GM13976 (cell line): Measurements from ENCODE around the gene MCTP2.

Source experiments
- DNase-seq: peaks from one replicate; pipeline ENCODE4 v3.0.0; 2012; ENCODE audit warnings: low spot score
- CTCF ChIP-seq: IDR thresholded peaks from 2 replicates; pipeline ENCODE4 v1.5.1; 2012; ENCODE audit warnings: borderline replicate concordance, mild to moderate bottlenecking; ENCODE audit not compliant: insufficient read depth; ENCODE audit errors: extremely low read depth, missing control alignments, control extremely low read depth
- in situ Hi-C: fragments of 300-500 bp; cut with MboI; formaldehyde crosslinking; loops from one replicate; pipeline ENCODE4 v1.12.0; 2022; ENCODE audit warnings: low sequenced_read_pairs, mixed read lengths, inconsistent platforms; ENCODE audit not compliant: unreplicated experiment

The MCTP2 gene

GRCh38 chr15:94446441-94446840 is 215.1 kb downstream of the MCTP2 start:
- in situ Hi-C loops = no loop called here
- no peak for TF ChIP-seq CTCF

GRCh38 chr15:94451466-94451865 is 220.1 kb downstream of the MCTP2 start:
- in situ Hi-C loops = no loop called here
- TF ChIP-seq CTCF = no peak
- no peak for DNase-seq

More at GRCh38 chr15:94446441-94446840, 215.1 kb downstream of the MCTP2 start:
- no peak for DNase-seq

- no peak for TF ChIP-seq CTCF
- DNase-seq = no peak
- in situ Hi-C loops = no loop called here
These were observed 222.0 kb downstream of the MCTP2 start for GRCh38 chr15:94453227-94453988.

GRCh38 chr15:94455297-94455696 is 223.9 kb downstream of the MCTP2 start:
- in situ Hi-C loops = no loop called here
- TF ChIP-seq CTCF = no peak
- DNase-seq = no peak

GRCh38 chr15:94456226-94456625 is 224.9 kb downstream of the MCTP2 start:
- in situ Hi-C loops = no loop called here

GRCh38 chr15:94457661-94458060 is 226.3 kb downstream of the MCTP2 start:
- no peak for DNase-seq
- in situ Hi-C loops = no loop called here
- TF ChIP-seq CTCF = no peak

More at GRCh38 chr15:94456226-94456625, 224.9 kb downstream of the MCTP2 start:
- TF ChIP-seq CTCF = no peak
- no peak for DNase-seq
